Activated T-cell treated with anti-CD3 and anti-CD28 coated beads, Interleukin-2, amount 50 U/mL, for 72 hours (primary cell): ENCODE results near the gene CDK19. TPM values are rescaled to one million over a fixed set of nuclear protein-coding genes. Genes with fewer than 3 reads are reported as not detected.
"Not testable (repeated sequence)": the region's sequence is repeated elsewhere in the genome, so short reads cannot be mapped to it uniquely, and the experiment has no call there.

Source experiments
- ATAC-seq, 2 donors: fragments of 150-1000 bp; cut with Tn5 transposase; replicated peaks in 1 of 2; 2 replicates each; pipeline ENCODE4 v1.10.0; 2021; ENCODE audit warnings: moderate library complexity in 2 of 2, mild to moderate bottlenecking in 1 of 2
- DNase-seq, 2 donors: peaks; one replicate each; pipeline ENCODE4 v3.0.0; 2021 to 2022; ENCODE audit warnings: mixed read lengths in 1 of 2
- H3K27ac Mint-ChIP-seq: one replicate; pipeline ENCODE4 v1.8.0; 2022; ENCODE audit warnings: mild to moderate bottlenecking, moderate library complexity, mixed read lengths
- H3K27me3 Mint-ChIP-seq: one replicate; pipeline ENCODE4 v1.8.0; 2022; ENCODE audit warnings: low read depth, mixed read lengths
- H3K36me3 Mint-ChIP-seq, 2 donors: one replicate each; pipeline ENCODE4 v1.8.0; 2022; ENCODE audit warnings: mixed read lengths in 2 of 2, mild to moderate bottlenecking in 1 of 2; ENCODE audit not compliant: insufficient read depth in 2 of 2
- H3K4me1 Mint-ChIP-seq: one replicate; pipeline ENCODE4 v1.8.0; 2022; ENCODE audit warnings: low read depth, mixed read lengths
- H3K4me3 Mint-ChIP-seq, 2 donors: one replicate each; pipeline ENCODE4 v1.8.0; 2022; ENCODE audit warnings: mild to moderate bottlenecking in 2 of 2, mixed read lengths in 2 of 2, moderate library complexity in 2 of 2
- H3K9me3 Mint-ChIP-seq, 2 donors: one replicate each; pipeline ENCODE4 v1.8.0; 2022; ENCODE audit warnings: mixed read lengths in 2 of 2
- total RNA-seq, 2 donors: library from RNA; stranded (reverse); gene quantifications; one replicate each; pipeline ENCODE4 v1.2.3, GENCODE V29; 2022

The CDK19 gene
- total RNA-seq, 2 donors from 2014 or later = 31.9 to 34.0 TPM

GRCh38 chr6:110761371-110761770 is 53.9 kb downstream of the CDK19 start:
- no peak for DNase-seq
- ATAC-seq = no peak
- H3K27me3 Mint-ChIP-seq = no peaks in the 10 kb centered on the region
- no peaks in the 10 kb centered on the region for H3K4me1 Mint-ChIP-seq
- no peak overlapping the region for H3K4me3 Mint-ChIP-seq
- no peak overlapping the region for H3K27ac Mint-ChIP-seq
- H3K36me3 Mint-ChIP-seq = no peaks in the 10 kb centered on the region
- H3K9me3 Mint-ChIP-seq = no peaks in the 10 kb centered on the region

- no peaks in the 10 kb centered on the region for H3K27me3 Mint-ChIP-seq
- no peak for DNase-seq
- H3K4me1 Mint-ChIP-seq = no peaks in the 10 kb centered on the region
- no peaks in the 10 kb centered on the region for H3K36me3 Mint-ChIP-seq
- no peaks in the 10 kb centered on the region for H3K9me3 Mint-ChIP-seq
- H3K4me3 Mint-ChIP-seq = no peak overlapping the region
- no peak for ATAC-seq
- no peak overlapping the region for H3K27ac Mint-ChIP-seq
Measured at GRCh38 chr6:110760589-110760988, 54.7 kb downstream of the CDK19 start.

- not testable (repeated sequence) for H3K27me3 Mint-ChIP-seq, H3K27ac Mint-ChIP-seq, DNase-seq, H3K36me3 Mint-ChIP-seq, ATAC-seq, H3K9me3 Mint-ChIP-seq, H3K4me1 Mint-ChIP-seq, H3K4me3 Mint-ChIP-seq
Measured at GRCh38 chr6:110760098-110760497, 55.2 kb downstream of the CDK19 start.

- no peaks in the 10 kb centered on the region for H3K9me3 Mint-ChIP-seq
- no peaks in the 10 kb centered on the region for H3K36me3 Mint-ChIP-seq
- no peaks in the 10 kb centered on the region for H3K27me3 Mint-ChIP-seq
- no peaks in the 10 kb centered on the region for H3K4me1 Mint-ChIP-seq
- H3K4me3 Mint-ChIP-seq = no peak overlapping the region
- no peak overlapping the region for H3K27ac Mint-ChIP-seq
- no peak for ATAC-seq
- no peak for DNase-seq
Measured at GRCh38 chr6:110757926-110758325, 57.3 kb downstream of the CDK19 start.

GRCh38 chr6:110756817-110757216 is 58.5 kb downstream of the CDK19 start:
- Mint-ChIP-seq H3K27me3 (no peaks in the 10 kb centered on the region), H3K36me3 (no peaks in the 10 kb centered on the region), H3K4me1 (no peaks in the 10 kb centered on the region), H3K9me3 (no peaks in the 10 kb centered on the region), H3K4me3 (no peak overlapping the region), H3K27ac (no peak overlapping the region)
- ATAC-seq (no peak), DNase-seq (no peak)

- DNase-seq (no peak), ATAC-seq (no peak)
- Mint-ChIP-seq H3K36me3 (no peaks in the 10 kb centered on the region), H3K4me1 (no peaks in the 10 kb centered on the region), H3K27me3 (no peaks in the 10 kb centered on the region), H3K9me3 (no peaks in the 10 kb centered on the region), H3K27ac (no peak overlapping the region), H3K4me3 (no peak overlapping the region)
Measured at GRCh38 chr6:110755411-110755834, 59.8 kb downstream of the CDK19 start.

GRCh38 chr6:110753936-110754668 is 61.2 kb downstream of the CDK19 start:
- not testable (repeated sequence) for H3K4me1 Mint-ChIP-seq, H3K4me3 Mint-ChIP-seq, H3K27me3 Mint-ChIP-seq, H3K27ac Mint-ChIP-seq, H3K36me3 Mint-ChIP-seq, DNase-seq, H3K9me3 Mint-ChIP-seq, ATAC-seq

GRCh38 chr6:110748453-110748852 is 66.8 kb downstream of the CDK19 start:
- Mint-ChIP-seq H3K9me3 (no peaks in the 10 kb centered on the region), H3K27ac (no peak overlapping the region), H3K27me3 (no peaks in the 10 kb centered on the region), H3K36me3 (peaks cover 0 to 2% of the 10 kb centered on the region in 2 donors), H3K4me3 (no peak overlapping the region), H3K4me1 (no peaks in the 10 kb centered on the region)
- ATAC-seq (no peak), DNase-seq (no peak)

GRCh38 chr6:110746680-110747079 is 68.6 kb downstream of the CDK19 start:
- H3K9me3 Mint-ChIP-seq = peaks cover 5 to 6% of the 10 kb centered on the region in 2 donors
- no peaks in the 10 kb centered on the region for H3K27me3 Mint-ChIP-seq
- H3K27ac Mint-ChIP-seq = no peak overlapping the region
- H3K36me3 Mint-ChIP-seq = peaks cover 9 to 12% of the 10 kb centered on the region in 2 donors
- no peaks in the 10 kb centered on the region for H3K4me1 Mint-ChIP-seq
- H3K4me3 Mint-ChIP-seq = no peak overlapping the region
- DNase-seq = no peak
- no peak for ATAC-seq

GRCh38 chr6:110744991-110745390 is 70.3 kb downstream of the CDK19 start:
- DNase-seq (no peak), ATAC-seq (no peak)
- Mint-ChIP-seq H3K27me3 (no peaks in the 10 kb centered on the region), H3K4me1 (no peaks in the 10 kb centered on the region), H3K9me3 (peaks cover 12 to 14% of the 10 kb centered on the region in 2 donors), H3K27ac (no peak overlapping the region), H3K4me3 (no peak overlapping the region), H3K36me3 (peaks cover 19 to 24% of the 10 kb centered on the region in 2 donors)

GRCh38 chr6:110742552-110742951 is 72.7 kb downstream of the CDK19 start:
- not testable (repeated sequence) for DNase-seq, H3K27me3 Mint-ChIP-seq, ATAC-seq, H3K27ac Mint-ChIP-seq, H3K4me3 Mint-ChIP-seq, H3K4me1 Mint-ChIP-seq
- Mint-ChIP-seq H3K9me3 (peaks cover 12 to 14% of the 10 kb centered on the region in 2 donors), H3K36me3 (peaks cover 19 to 24% of the 10 kb centered on the region in 2 donors)

- DNase-seq (no peak), ATAC-seq (peak; percentile 27 to 52)
- Mint-ChIP-seq H3K9me3 (peaks cover 12 to 14% of the 10 kb centered on the region in 2 donors), H3K4me1 (no peaks in the 10 kb centered on the region), H3K27ac (no peak overlapping the region), H3K4me3 (no peak overlapping the region), H3K27me3 (no peaks in the 10 kb centered on the region), H3K36me3 (peaks cover 19 to 24% of the 10 kb centered on the region in 2 donors)
Measured at GRCh38 chr6:110741517-110741916, 73.8 kb downstream of the CDK19 start.

GRCh38 chr6:110738899-110739365 is 76.3 kb downstream of the CDK19 start:
- H3K27ac Mint-ChIP-seq = no peak overlapping the region
- H3K27me3 Mint-ChIP-seq = no peaks in the 10 kb centered on the region
- ATAC-seq (no peak), DNase-seq (no peak)
- peaks cover 17 to 26% of the 10 kb centered on the region in 2 donors for H3K36me3 Mint-ChIP-seq
- no peak overlapping the region for H3K4me3 Mint-ChIP-seq
- no peaks in the 10 kb centered on the region for H3K4me1 Mint-ChIP-seq
- peaks cover 12 to 14% of the 10 kb centered on the region in 2 donors for H3K9me3 Mint-ChIP-seq

GRCh38 chr6:110735666-110736065 is 79.6 kb downstream of the CDK19 start:
- Mint-ChIP-seq H3K4me1 (no peaks in the 10 kb centered on the region), H3K27me3 (no peaks in the 10 kb centered on the region), H3K4me3 (no peak overlapping the region), H3K36me3 (peaks cover 3 to 7% of the 10 kb centered on the region in 2 donors), H3K27ac (no peak overlapping the region), H3K9me3 (peaks cover under 1 to 4% of the 10 kb centered on the region in 2 donors)
- ATAC-seq (no peak), DNase-seq (no peak)
